Inferior parietal cortex (tissue), 1 donor: ENCODE measurements around the gene TVP23C.
A peak's percentile ranks its signal among the peaks of the same experiment; 100 is the strongest.
"Not testable (repeated sequence)": the region's sequence is repeated elsewhere in the genome, so short reads cannot be mapped to it uniquely, and the experiment has no call there.

Experiments
- DNase-seq: peaks from one replicate; pipeline ENCODE4 v3.0.0-alpha.2; 2016; ENCODE audit errors: extremely low spot score

The TVP23C gene

GRCh38 chr17:15563375-15563857 lies at the start of gene TVP23C:
TVP23C (minus strand) TSS chr17:15563483; CDS start chr17:15563448, 35 bp downstream.
- peak; percentile 36 for DNase-seq

- not testable (repeated sequence) for DNase-seq
Observed at GRCh38 chr17:15592960-15593359, 29.7 kb upstream of the TVP23C start.

- DNase-seq: not testable (repeated sequence)
Observed at GRCh38 chr17:15591986-15592385, 28.7 kb upstream of the TVP23C start.

GRCh38 chr17:15590844-15591243 lies 27.6 kb upstream of the TVP23C start:
- not testable (repeated sequence) for DNase-seq

- DNase-seq: not testable (repeated sequence)
Observed at GRCh38 chr17:15589544-15590536, 26.6 kb upstream of the TVP23C start.

- not testable (repeated sequence) for DNase-seq
Observed at GRCh38 chr17:15588017-15588416, 24.7 kb upstream of the TVP23C start.

- not testable (repeated sequence) for DNase-seq
Observed at GRCh38 chr17:15583313-15583712, 20.0 kb upstream of the TVP23C start.

- DNase-seq: not testable (repeated sequence)
Observed at GRCh38 chr17:15581462-15581861, 18.2 kb upstream of the TVP23C start.

- DNase-seq: not testable (repeated sequence)
Observed at GRCh38 chr17:15576848-15577247, 13.6 kb upstream of the TVP23C start.

GRCh38 chr17:15574660-15575059 lies 11.4 kb upstream of the TVP23C start:
- not testable (repeated sequence) for DNase-seq

GRCh38 chr17:15573870-15574269 lies 10.6 kb upstream of the TVP23C start:
- DNase-seq: not testable (repeated sequence)

- DNase-seq: not testable (repeated sequence)
Observed at GRCh38 chr17:15562613-15563374, 489 bp downstream of the TVP23C start.

- not testable (repeated sequence) for DNase-seq
Observed at GRCh38 chr17:15561439-15561838, 1.8 kb downstream of the TVP23C start.

GRCh38 chr17:15558403-15559105 lies 4.7 kb downstream of the TVP23C start:
- DNase-seq: not testable (repeated sequence)

GRCh38 chr17:15557334-15557832 lies 5.9 kb downstream of the TVP23C start:
- DNase-seq: not testable (repeated sequence)

GRCh38 chr17:15552932-15553331 lies 10.4 kb downstream of the TVP23C start:
- DNase-seq: not testable (repeated sequence)

- DNase-seq: not testable (repeated sequence)
Observed at GRCh38 chr17:15549552-15549951, 13.7 kb downstream of the TVP23C start.

- DNase-seq: not testable (repeated sequence)
Observed at GRCh38 chr17:15546604-15547003, 16.7 kb downstream of the TVP23C start.

GRCh38 chr17:15540371-15541219 lies 22.7 kb downstream of the TVP23C start:
- DNase-seq: not testable (repeated sequence)

- DNase-seq: not testable (repeated sequence)
Observed at GRCh38 chr17:15533122-15533521, 30.2 kb downstream of the TVP23C start.
